Stimulated activated CD4-positive, alpha-beta T cell treated with anti-CD3 and anti-CD28 coated beads, Interleukin-2, amount 100 ng/mL, for 48 hours (primary cell): Measurements from ENCODE around the gene RPS26.
"Not testable (repeated sequence)": the region's sequence is repeated elsewhere in the genome, so short reads cannot be mapped to it uniquely, and the experiment has no call there.

ENCODE experiments used
- DNase-seq, 2 donors: peaks; one replicate each; pipeline ENCODE4 v3.0.0-alpha.2; 2020

RPS26 gene

GRCh38 chr12:56021889-56022497 lies 19.7 kb upstream of the RPS26 start:
- DNase-seq = no peak

GRCh38 chr12:56028511-56029165 lies 13.1 kb upstream of the RPS26 start:
- DNase-seq = no peak

GRCh38 chr12:56029166-56029519 lies 12.6 kb upstream of the RPS26 start:
- DNase-seq = no peak

- DNase-seq = peak; percentile 27 to 34
Measured at GRCh38 chr12:56029666-56030293, 11.9 kb upstream of the RPS26 start.

GRCh38 chr12:56031987-56032386 lies 9.7 kb upstream of the RPS26 start:
- no peak for DNase-seq

GRCh38 chr12:56034586-56035332 lies 7.0 kb upstream of the RPS26 start:
- no peak for DNase-seq

- DNase-seq = no peak
Measured at GRCh38 chr12:56037161-56037560, 4.6 kb upstream of the RPS26 start.

- DNase-seq = no peak
Measured at GRCh38 chr12:56038022-56038655, 3.6 kb upstream of the RPS26 start.

- DNase-seq = no peak
Measured at GRCh38 chr12:56040151-56040550, 1.6 kb upstream of the RPS26 start.

GRCh38 chr12:56040963-56041551 lies 661 bp upstream of the RPS26 start:
- DNase-seq = peak in 1 of 2 donors; percentile 10

- DNase-seq = not testable (repeated sequence)
Measured at GRCh38 chr12:56042430-56042813, 704 bp downstream of the RPS26 start.

GRCh38 chr12:56042843-56043242 lies 1.1 kb downstream of the RPS26 start:
- DNase-seq = no peak

GRCh38 chr12:56046027-56046780 lies 4.5 kb downstream of the RPS26 start:
- DNase-seq = no peak

- DNase-seq = no peak
Measured at GRCh38 chr12:56053407-56053893, 11.7 kb downstream of the RPS26 start.

- DNase-seq = not testable (repeated sequence)
Measured at GRCh38 chr12:56059964-56060363, 18.2 kb downstream of the RPS26 start.

- no peak for DNase-seq
Measured at GRCh38 chr12:56061982-56062381, 20.3 kb downstream of the RPS26 start.

- no peak for DNase-seq
Measured at GRCh38 chr12:56062996-56063395, 21.3 kb downstream of the RPS26 start.

GRCh38 chr12:56071648-56072047 lies 29.9 kb downstream of the RPS26 start:
- no peak for DNase-seq

GRCh38 chr12:56074396-56074795 lies 32.7 kb downstream of the RPS26 start:
- DNase-seq = no peak

- DNase-seq = not testable (repeated sequence)
Measured at GRCh38 chr12:56077966-56078365, 36.2 kb downstream of the RPS26 start.

GRCh38 chr12:56078427-56078826 lies 36.7 kb downstream of the RPS26 start:
- DNase-seq = no peak
